ENCODE results near the gene BTBD17.
"Not testable (repeated sequence)": the region's sequence is repeated elsewhere in the genome, so short reads cannot be mapped to it uniquely, and the experiment has no call there.

Gene BTBD17

DNA sequence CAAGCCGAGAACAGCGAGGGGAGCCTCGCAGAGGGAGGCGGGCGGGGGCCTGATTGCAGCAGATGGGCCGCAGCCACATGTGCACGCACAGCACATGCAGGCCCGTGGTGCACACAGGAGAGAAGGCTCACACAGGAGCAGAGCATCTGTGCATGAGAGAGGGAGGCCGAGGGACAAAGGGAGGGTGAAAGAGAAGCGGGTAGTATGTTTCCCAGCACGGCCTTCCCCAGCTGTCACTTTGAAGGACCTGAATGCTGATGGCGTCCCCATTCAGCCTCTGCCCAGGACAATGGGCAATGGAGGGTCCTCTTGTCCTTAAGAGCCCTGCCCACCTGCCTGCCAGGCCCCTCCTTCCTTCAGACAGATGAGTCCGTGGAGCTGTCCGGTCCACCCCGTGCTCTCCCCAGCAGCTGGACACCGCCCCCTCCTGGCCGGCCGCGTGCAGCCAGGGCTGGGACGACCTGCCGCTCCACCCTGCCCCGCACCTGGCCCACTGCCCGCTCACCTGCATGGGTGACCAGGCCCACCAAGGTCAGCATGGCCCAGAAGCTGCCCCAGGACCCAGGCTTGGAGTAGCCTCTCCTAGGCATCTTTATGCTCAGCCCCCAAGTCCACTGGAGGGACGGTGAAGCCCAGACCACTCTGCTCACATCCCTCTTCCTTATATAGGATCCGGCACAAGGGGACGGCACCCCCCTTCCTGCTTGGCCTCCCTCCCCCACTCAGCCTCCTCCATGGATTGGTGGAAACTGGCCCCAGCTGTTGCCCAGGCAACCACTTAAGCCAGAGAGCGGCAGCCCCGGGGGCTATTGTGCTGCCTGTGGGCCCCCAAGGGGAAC is at the start of gene BTBD17:
Gene BTBD17, minus strand, starts transcription at position 639 of the 839 bp plus-strand sequence. Its CDS starts 49 bp downstream, at position 590.
- DNase-seq: peak; percentile 68

DNA sequence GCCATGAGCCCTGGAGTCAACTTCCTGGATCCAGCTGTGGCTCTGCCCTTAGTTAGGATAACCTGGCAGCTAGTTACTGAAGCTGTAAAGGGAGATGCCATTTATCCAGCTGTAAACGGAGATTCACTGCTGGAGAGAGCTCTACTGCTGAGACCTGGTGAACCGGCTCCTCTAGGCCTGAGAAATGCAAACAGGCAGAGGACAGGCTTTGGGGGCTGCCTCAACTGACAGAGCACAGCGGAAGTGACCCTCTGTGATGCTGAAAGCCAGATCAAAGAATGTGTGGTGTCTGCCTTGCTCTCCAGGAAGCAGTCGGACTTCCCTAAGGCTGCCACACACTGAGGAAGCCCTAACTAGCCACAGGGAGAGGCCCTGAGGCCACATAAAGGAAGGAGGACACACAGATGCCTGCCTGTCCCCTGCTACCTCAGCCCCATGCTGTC is 48.4 kb upstream of the BTBD17 start:
- no peak for DNase-seq

GRCh38 chr17:74408815-74409214 is 47.1 kb upstream of the BTBD17 start:
- DNase-seq: no peak

GRCh38 chr17:74408262-74408661 is 46.6 kb upstream of the BTBD17 start:
- no peak for DNase-seq

DNA sequence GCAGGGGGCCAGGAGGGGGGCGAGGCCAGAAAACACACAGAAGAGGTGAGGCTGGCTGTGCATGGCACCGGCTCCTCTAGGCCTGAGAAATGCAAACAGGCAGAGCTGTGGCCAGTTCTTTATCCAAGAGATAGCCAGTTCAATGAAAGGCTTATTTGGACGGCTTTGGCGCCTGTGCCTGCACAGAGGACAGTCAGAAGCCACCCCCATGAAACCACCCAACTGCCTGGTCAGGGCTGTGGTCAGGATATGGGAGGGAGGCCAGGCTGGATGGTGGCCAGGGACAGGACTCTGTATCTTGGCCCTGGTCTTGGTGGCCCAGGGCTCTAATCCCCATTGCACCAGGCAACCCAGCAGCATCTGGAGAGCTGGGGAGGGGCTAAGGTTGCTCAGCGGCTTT is 45.7 kb upstream of the BTBD17 start:
- no peak for DNase-seq

DNA sequence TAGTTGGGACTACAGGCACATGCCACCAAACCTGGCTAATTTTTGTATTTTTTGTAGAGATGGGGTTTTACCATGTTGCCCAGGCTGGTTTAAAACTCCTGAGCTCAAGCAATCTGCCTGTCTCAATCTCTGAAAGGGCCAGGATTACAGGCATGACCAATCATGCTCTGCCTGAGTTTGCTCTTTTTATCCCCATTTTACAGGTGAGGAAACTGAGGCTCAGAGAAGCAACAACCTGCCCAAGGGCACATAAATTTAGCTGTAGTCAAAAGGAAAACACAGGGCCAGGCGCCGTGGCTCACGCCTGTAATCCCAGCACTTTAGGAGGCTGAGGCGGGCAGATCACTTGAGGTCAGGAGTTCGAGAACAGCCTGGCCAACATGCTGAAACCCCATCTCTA is 43.6 kb upstream of the BTBD17 start:
- not testable (repeated sequence) for DNase-seq

DNA sequence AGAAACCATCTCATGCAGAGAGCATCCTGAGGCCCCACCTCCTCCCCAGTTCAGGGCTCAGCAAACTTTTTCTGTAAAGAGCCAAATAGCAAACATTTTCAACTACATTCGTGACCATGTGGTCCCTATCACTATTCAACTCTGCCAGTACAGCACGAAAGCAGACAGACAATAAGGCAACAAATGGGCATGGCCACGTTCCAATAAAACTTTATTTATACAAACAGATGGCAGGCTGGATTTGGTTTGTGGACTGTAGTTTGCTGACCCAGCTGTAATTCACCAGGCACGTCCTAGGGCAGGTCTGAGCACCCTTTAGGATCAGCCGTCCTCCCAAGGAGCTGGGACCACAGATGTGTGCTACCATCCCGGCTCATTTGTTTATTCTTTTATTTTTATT is 43.1 kb upstream of the BTBD17 start:
- DNase-seq: no peak

DNA sequence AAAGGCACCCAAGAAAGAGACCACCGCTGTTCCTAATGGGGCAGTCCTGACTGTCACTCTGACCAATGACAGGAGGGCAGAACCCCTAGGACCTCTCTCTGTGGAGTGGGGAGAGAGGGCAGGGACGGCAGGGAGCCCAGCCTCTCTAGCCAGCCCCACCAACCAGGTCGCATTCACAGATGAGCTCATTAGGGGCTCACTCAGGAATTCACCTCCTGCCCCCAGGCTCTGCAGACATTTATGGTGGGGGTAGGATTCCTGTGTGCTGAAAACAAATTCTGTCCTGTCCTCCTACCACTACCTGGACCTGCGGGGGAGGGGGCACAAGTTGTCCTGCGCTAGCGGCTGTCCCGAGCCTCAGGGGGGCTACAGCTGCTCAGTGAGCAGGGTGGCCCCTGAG is 42.5 kb upstream of the BTBD17 start:
- no peak for DNase-seq

GRCh38 chr17:74403512-74404137 is 42.0 kb upstream of the BTBD17 start:
- DNase-seq: no peak

DNA sequence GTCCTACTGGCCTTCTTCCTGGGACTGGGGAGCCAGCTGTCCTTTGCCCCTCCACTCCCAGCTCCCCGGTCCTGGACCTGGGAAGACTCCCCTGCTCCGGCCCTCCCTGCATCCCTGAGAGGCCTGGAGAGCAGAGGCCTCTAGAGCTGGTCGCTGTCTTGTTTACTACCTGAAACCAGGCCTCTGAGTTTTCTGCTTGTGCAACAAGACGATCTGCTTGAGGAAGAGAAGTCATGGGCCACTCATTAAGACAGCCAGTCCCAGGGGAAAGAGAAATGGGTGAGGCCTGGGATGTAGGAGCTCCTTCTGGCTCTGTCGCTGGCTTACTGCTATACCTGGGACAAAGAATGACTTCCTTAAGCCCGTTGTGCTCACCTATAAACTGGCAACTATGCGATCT is 40.4 kb upstream of the BTBD17 start:
- DNase-seq: no peak

DNA sequence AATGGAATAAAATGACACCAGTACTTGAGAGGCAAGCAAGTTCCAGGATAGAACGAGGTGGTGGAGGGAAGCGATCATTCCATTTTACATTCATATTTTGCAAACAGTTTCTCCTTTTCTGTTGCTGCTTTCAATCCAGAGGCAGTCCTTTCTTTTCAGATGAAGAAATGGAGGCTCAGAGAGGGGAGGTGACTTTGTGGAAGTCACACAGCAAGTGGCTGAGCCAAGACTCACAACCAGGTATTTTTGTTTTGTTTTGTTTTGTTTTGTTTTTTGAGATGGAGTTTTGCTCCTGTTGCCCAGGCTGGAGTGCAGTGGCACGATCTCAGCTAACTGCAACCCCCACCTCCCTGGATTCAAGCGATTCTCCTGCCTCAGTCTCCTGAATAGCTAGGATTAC is 34.9 kb upstream of the BTBD17 start:
- no peak for DNase-seq

DNA sequence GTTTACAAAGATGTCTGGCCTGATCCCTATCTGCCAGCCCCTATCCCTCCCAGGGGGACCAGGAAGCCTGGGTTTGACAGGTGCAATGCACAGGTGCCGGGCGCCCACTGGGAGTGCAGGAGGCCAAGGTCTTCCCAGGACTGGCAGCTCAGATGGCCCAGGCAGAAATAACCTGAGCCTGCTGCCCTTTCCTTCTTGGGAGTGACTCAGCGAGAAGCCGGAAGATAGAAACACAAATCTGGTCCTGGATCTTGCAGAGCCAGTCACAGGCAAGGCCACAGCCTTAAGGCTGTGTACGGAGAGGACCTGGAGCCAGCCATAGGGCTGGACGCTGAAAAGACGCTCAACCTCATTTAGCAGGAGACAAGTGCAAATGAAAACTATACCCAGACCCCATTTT is 33.3 kb upstream of the BTBD17 start:
- DNase-seq: no peak

- no peak for DNase-seq
Measured at GRCh38 chr17:74394275-74394950, 32.7 kb upstream of the BTBD17 start.

DNA sequence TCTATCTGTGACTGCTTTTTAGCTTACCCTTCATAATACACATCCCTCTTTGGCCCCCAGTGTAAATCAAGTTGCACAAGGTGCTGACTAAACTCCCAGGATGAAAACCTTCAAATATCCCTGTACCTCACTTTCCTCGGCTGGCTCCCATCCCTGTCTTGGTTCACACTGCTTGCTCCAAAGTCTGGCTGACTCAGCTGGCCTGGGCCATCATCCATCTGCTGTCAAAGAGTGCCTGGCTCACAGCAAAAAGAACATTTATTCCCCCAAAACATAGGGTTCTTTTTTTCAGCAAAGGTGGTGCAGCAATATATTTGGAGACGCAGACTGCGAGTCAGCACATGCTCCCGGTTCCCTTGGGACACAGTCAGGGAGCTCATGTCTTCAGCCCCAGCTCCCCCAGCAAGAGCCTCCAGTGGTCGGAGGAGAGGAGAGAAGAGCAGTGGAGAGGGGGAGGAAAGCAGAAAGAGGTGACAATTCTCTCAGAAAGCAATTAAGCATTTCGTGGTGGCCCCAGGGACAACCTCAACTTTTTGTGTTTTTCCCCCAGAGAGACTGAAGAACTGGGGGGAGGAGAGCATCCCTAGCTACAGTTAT is 31.8 kb upstream of the BTBD17 start:
- DNase-seq: no peak

DNA sequence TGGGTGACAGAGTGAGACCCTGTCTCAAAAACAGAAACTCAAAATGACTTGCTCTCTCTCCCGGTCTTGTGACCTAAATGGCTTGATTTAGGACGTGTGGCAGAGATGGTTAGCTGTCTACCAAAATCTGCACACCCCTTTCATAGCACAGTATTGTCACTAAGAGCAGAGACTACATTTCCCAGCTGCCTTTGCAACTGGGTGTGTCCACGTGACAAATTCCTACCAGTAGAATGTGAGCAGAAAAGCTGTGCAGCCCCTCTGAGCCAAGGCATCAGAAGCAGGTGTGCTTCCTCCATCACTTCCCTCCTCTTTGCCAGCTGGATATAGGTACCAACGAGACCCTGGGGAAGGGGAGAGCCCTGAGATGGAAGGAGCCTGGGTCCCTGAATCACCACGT is 31.2 kb upstream of the BTBD17 start:
- DNase-seq: no peak

- DNase-seq: no peak
Measured at GRCh38 chr17:74391771-74392170, 30.1 kb upstream of the BTBD17 start.

- DNase-seq: no peak
Measured at GRCh38 chr17:74390680-74391653, 29.3 kb upstream of the BTBD17 start.

DNA sequence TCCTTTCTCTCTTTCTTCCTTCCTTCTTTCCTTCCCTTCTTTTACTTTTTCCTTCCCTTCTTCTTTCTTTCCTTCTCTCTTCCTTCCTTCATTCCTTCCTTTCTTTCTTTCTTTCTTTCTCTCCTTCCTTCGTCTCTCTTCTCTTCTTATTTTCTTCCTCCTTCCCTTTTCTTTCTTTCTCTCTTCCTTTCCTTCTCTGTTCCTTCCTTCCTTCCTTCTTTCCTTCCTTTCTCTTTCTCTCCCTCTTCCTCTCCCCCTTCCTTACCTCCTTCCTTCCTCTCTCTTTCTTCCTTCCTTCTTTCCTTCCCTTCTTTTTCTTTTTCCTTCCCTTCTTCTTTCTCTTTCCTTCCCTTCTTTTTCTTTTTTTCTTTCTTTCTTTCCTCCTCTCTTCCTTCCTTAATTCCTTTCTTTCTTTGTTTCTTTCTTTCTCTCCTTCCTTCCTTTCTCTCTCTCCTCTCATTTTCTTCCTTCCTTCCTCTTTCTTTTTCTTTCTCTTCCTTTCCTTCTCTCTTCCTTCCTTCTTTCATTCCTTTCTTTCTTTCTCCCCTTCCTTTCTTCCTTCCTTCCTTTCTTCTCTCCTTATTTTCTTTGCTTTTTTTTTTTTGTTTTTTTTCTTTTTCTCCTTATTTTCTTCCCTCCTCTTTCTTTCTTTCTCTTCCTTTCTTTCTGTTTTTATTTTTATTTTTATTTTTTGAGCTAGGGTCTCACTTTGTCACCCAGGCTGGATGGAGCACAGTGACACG is 28.4 kb upstream of the BTBD17 start:
- DNase-seq: no peak

DNA sequence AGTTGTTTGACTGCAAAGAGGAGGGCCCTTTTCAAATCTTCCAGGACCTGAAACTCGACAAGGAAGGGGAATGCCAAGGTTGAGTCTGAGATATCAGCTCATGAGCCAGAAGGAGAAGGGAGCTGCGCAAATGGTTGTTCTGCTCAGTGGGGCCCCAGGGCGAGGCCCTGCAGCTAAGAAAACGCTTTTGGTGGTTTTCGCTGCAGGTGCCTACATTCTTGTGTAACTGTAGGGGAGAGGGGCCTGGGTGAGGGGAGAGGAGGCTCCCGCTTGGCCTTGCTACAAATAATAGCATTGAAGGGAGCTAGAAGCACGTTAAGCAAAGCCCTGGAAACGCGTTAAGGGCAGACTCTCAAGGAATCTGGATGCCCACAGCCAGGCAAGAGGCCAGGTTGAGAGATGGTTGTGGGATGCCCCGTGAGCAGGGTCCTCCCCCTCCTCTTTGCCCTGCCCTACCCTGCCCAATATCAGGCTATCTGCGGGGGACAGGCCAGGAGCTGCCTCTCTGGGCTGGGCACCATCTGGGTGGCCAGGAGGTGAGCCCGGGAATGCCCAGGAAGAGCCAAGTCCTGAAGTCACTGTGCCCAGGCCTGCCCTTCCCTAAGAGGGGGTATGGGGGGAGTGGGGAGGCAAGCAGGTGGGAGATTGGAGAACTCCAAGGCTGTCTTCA is 27.6 kb upstream of the BTBD17 start:
- no peak for DNase-seq

DNA sequence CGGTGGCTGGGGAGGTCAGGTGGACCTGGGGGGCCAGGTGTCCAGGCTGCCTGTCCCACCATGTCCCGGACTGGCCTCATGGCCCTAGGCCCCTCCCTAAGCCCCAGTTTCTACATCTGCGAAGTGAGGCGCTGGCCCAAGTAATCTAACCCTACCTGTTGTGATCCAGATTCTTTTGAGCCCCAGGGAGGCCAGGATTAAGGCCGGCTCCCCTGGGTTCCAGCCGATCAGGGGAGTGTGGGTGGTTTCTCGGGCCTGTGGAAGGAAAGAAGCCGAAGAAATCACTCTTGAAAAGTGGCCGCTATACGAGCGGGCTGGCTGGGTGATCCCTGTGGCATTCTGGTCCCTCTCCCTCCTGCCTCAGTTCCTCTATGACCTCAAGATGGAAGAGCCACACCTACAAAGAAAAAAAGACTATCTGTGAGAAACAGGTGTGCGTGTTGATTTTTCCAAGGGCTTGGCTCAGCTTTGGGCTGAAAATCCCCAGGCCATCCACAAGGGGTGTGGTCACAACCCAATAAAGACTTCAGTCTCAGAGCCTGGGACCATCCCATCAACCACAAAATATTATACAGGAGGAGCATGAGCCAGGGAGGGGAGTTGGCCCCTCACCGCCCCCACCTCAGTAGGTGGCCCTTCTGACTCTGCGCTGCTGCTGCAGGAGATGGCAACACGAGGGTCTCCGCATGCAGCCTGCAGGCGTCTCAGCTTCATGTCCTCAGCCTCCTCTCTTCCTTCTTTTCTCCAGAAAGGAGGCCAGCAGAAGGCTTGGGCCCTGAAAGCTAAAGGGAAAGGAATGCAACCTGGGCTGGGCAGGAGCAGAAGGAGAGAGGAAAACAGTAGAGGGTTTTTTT is 25.9 kb upstream of the BTBD17 start:
- DNase-seq: no peak
